Activated T-cell treated with anti-CD3 and anti-CD28 coated beads, Interleukin-2, amount 50 U/mL, for 72 hours (primary cell): Measurements from ENCODE around the gene HCN2. TPM values are rescaled to one million over a fixed set of nuclear protein-coding genes. Genes with fewer than 3 reads are reported as not detected.

Source experiments
- ATAC-seq, 2 donors: fragments of 150-1000 bp; cut with Tn5 transposase; replicated peaks in 1 of 2; 2 replicates each; pipeline ENCODE4 v1.10.0; 2021; ENCODE audit warnings: moderate library complexity in 2 of 2, mild to moderate bottlenecking in 1 of 2
- DNase-seq, 2 donors: peaks; one replicate each; pipeline ENCODE4 v3.0.0; 2021 to 2022; ENCODE audit warnings: mixed read lengths in 1 of 2
- H3K27ac Mint-ChIP-seq: one replicate; pipeline ENCODE4 v1.8.0; 2022; ENCODE audit warnings: mild to moderate bottlenecking, moderate library complexity, mixed read lengths
- H3K27me3 Mint-ChIP-seq: one replicate; pipeline ENCODE4 v1.8.0; 2022; ENCODE audit warnings: low read depth, mixed read lengths
- H3K36me3 Mint-ChIP-seq, 2 donors: one replicate each; pipeline ENCODE4 v1.8.0; 2022; ENCODE audit warnings: mixed read lengths in 2 of 2, mild to moderate bottlenecking in 1 of 2; ENCODE audit not compliant: insufficient read depth in 2 of 2
- H3K4me1 Mint-ChIP-seq: one replicate; pipeline ENCODE4 v1.8.0; 2022; ENCODE audit warnings: low read depth, mixed read lengths
- H3K4me3 Mint-ChIP-seq, 2 donors: one replicate each; pipeline ENCODE4 v1.8.0; 2022; ENCODE audit warnings: mild to moderate bottlenecking in 2 of 2, mixed read lengths in 2 of 2, moderate library complexity in 2 of 2
- H3K9me3 Mint-ChIP-seq, 2 donors: one replicate each; pipeline ENCODE4 v1.8.0; 2022; ENCODE audit warnings: mixed read lengths in 2 of 2
- total RNA-seq, 2 donors: library from RNA; stranded (reverse); gene quantifications; one replicate each; pipeline ENCODE4 v1.2.3, GENCODE V29; 2022

HCN2 gene
- total RNA-seq, 2 donors from 2014 or later = 0.81 to 1.1 TPM

DNA sequence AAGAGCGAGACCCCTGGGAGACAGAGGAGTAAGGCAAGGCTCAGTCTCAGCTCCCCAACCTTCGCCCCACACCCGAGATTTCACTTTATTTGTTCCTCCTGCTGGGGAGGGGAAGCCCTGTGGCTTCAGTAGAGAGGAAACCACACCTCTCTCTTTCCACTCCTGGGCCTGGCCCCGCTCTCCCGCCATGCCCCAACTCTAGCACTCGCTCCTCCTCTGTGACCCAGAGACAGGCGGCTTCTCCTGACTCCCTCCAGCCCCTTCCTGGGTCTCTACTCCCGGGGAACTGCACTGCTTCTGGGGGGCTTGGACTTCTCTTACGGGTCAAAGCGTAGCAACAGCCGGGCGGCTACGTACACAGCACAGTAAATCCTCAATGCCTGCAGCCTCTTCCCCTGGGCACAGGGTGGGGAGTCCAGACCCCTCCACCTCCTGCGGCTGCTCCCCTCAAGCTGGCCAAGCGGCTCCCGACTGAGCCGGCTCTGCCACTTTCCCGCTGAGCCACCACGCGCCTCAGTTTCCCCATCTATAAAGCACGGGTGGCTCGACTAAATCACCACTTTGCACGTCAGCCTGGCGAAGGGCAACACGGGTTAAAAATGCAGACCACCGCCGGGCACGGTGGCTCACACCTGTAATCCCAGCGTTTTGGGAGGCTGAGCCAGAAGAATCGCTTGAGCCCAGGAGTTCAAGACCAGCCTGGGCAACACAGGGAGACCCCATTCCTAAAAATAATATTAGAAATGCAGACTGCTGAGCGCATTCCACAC, 71.9 kb downstream of the HCN2 start:
- Mint-ChIP-seq H3K9me3 (no peaks in the 10 kb centered on the region), H3K27me3 (no peaks in the 10 kb centered on the region), H3K4me3 (peak overlapping the region; percentile 97 to 98), H3K4me1 (peaks cover 48% of the 10 kb centered on the region), H3K27ac (peak overlapping the region; percentile 94), H3K36me3 (peaks cover 0 to 8% of the 10 kb centered on the region in 2 donors)
- DNase-seq (peak; percentile 60 to 72), ATAC-seq (peak; percentile 43 to 54)

DNA sequence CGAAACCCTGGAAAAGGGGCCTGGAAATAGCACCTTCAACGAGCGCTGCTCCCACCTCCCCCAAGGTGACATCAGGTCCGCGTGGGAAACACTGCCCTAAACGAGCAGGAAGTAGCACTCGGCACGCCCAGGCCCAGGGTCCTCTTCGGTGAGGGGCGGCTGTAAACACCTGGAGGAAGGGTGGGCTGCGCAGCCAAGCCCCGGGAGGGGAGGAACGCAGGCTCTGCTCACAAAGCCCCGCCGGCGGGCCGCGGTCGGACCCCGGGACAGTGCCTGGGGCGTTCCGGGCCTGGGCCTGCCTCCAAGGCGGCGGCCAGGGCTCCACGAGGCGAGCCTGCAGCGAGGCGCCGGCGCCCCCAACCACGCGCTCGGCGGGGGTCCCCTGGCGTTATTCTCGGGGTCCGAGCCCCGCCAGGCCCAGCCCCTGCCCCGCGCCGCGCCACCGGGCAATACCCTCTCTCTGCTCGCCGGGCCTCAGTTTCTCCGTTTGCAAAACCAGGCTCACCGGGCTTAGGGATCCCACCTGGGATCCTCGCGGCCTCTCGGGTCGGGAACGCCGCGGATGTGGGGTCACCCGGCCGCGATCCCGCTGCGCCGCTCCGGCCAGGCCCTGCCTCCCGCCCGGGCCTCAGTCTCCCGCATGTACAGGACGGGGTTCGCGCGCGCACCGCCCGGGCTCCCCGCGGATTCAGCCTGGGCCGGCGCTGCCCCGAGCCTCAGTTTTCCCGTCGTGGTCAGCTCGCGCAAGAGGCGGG, 72.7 kb downstream of the HCN2 start:
- Mint-ChIP-seq H3K27me3 (no peaks in the 10 kb centered on the region), H3K27ac (peak overlapping the region; percentile 94), H3K4me1 (peaks cover 47% of the 10 kb centered on the region), H3K36me3 (peaks cover 0 to 6% of the 10 kb centered on the region in 2 donors), H3K4me3 (peak overlapping the region; percentile 97 to 98), H3K9me3 (no peaks in the 10 kb centered on the region)
- DNase-seq (peak; percentile 71 to 79), ATAC-seq (peak; percentile 36 to 41)

DNA sequence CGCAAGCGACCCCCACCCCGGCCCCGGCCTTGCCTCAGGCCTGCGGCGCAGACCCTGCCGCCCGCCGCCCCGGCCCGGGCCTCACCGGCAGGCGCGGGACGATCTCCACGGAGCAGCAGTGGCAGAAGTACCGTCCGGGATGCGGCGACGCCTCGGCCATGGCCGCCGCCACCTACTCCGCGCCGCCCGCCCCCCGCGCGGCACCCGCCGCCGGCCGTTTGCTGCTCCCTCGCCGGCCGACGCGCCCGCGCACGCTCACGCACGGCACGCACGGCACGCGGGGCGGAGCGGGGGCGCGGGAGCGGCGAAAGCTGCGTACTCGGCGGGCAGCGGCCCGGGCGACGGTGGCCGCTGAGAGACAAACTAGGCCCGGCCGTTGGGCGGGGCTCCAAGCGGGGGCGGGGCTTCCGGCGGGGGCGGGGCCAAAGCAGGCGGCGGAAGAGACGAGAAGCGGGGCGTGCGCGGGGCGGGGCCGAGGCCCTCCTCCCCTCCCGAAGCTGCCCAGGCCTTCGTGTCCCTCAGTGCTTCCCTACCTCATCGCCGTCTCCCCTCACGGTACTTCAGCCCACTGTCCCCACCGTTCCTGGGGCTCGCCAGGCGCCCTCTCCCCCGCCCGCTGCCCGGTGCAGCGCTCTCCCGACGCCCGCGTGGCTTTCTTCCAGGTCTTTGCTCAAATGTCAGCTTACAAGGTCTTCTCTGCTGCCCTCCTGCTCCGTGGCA, 73.4 kb downstream of the HCN2 start, which contains the start of gene RNF126:
RNF126 (minus strand) TSS at position 253 of the 720 bp plus-strand sequence; CDS start at position 160, 93 bp downstream.
- peak; percentile 67 to 74 for ATAC-seq
- Mint-ChIP-seq H3K4me3 (peak within 1 kb of the TSS; percentile 97 to 98), H3K27me3 (no peaks in the 10 kb centered on the region), H3K9me3 (no peaks in the 10 kb centered on the region), H3K36me3 (peaks cover 0 to 6% of the 10 kb centered on the region in 2 donors), H3K4me1 (peaks cover 43% of the 10 kb centered on the region), H3K27ac (peak within 1 kb of the TSS; percentile 94)
- DNase-seq = peak; percentile 89 to 90

GRCh38 chr19:663682-664117, 74.0 kb downstream of the HCN2 start:
- peaks cover 0 to 6% of the 10 kb centered on the region in 2 donors for H3K36me3 Mint-ChIP-seq
- peak overlapping the region; percentile 84 to 92 for H3K4me3 Mint-ChIP-seq
- ATAC-seq (no peak), DNase-seq (no peak)
- no peaks in the 10 kb centered on the region for H3K9me3 Mint-ChIP-seq
- H3K27ac Mint-ChIP-seq = peak overlapping the region; percentile 58
- peaks cover 43% of the 10 kb centered on the region for H3K4me1 Mint-ChIP-seq
- no peaks in the 10 kb centered on the region for H3K27me3 Mint-ChIP-seq

DNA sequence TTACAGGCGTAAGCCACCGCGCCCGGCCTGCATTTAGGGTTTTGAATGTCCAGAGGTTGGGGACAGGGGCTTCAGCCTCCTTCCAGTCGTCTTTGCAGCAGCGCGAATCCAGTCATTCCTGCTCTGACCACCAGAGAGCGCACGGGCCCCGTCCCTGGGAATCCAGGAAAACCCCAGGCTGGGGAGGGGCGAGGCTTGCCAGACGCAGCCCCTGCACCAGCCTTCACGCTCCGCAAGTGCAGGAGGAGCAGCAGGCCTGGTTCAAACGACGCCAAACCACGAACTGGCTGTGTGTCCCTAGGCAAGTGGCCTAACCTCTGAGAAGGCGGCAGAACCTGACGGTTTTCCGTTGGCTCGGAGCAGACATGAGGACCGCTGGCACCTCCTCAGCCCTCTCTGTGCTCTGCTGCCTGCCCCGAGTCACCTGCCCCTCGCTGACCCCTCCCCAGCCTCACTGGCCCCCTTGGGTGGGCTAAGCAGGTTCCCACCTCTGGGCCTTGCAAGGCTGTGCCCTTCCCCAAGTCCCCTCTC, 75.3 kb downstream of the HCN2 start:
- Mint-ChIP-seq H3K4me1 (peaks cover 36% of the 10 kb centered on the region), H3K27ac (peak overlapping the region; percentile 30), H3K9me3 (no peaks in the 10 kb centered on the region), H3K27me3 (no peaks in the 10 kb centered on the region), H3K4me3 (peak overlapping the region; percentile 67 to 92), H3K36me3 (peaks cover 0 to 3% of the 10 kb centered on the region in 2 donors)
- ATAC-seq (peak; percentile 12), DNase-seq (peak; percentile 87 to 88)

Other genes starting within 250 kb of the HCN2 start
- gene MIER2, start 245.1 kb upstream of the HCN2 start, total RNA-seq = 10 to 100 TPM; 25.8 to 29.0 TPM
- gene C2CD4C, start 180.7 kb upstream of the HCN2 start, total RNA-seq = under 1 TPM; 0.77 to 0.97 TPM
- gene SHC2, start 128.8 kb upstream of the HCN2 start, total RNA-seq = 1 to 10 TPM; 1.9 to 2.5 TPM
- gene MADCAM1, start 93.4 kb upstream of the HCN2 start, total RNA-seq = under 1 TPM; 0.31 to 0.32 TPM
- 10 to 100 TPM; 11.9 to 12.1 TPM for gene TPGS1, start 82.4 kb upstream of the HCN2 start, total RNA-seq
- 10 to 100 TPM; 48.4 to 56.1 TPM for gene CDC34, start 58.1 kb upstream of the HCN2 start, total RNA-seq
- 10 to 100 TPM; 23.5 to 31.0 TPM for gene GZMM, start 45.8 kb upstream of the HCN2 start, total RNA-seq
- 100 to 1,000 TPM; 144 to 162 TPM for gene BSG, start 17.3 kb upstream of the HCN2 start, total RNA-seq
- 10 to 100 TPM; 62.7 to 79.0 TPM for gene POLRMT, start 43.7 kb downstream of the HCN2 start, total RNA-seq
- not detected for gene FGF22, start 50.0 kb downstream of the HCN2 start, total RNA-seq
- 10 to 100 TPM; 72.8 to 91.8 TPM for gene RNF126, start 73.3 kb downstream of the HCN2 start, total RNA-seq
- 10 to 100 TPM; 10.0 to 11.4 TPM for gene FSTL3, start 86.5 kb downstream of the HCN2 start, total RNA-seq
- gene PRSS57, start 105.6 kb downstream of the HCN2 start, total RNA-seq = under 1 TPM in 1 of 2 donors, not detected in 1; 0.22 TPM
- 1 to 10 TPM in 1 of 2 donors, under 1 TPM in 1; 0.72 to 2.0 TPM for gene PALM, start 119.1 kb downstream of the HCN2 start, total RNA-seq
- gene MISP, start 161.2 kb downstream of the HCN2 start, total RNA-seq = not detected
- gene PTBP1, start 207.6 kb downstream of the HCN2 start, total RNA-seq = 100 to 1,000 TPM; 515 to 611 TPM
- not detected for gene PLPPR3, start 232.1 kb downstream of the HCN2 start, total RNA-seq
- not detected for gene AZU1, start 238.0 kb downstream of the HCN2 start, total RNA-seq